HEK293 (cell line): ENCODE measurements around the gene GAS7.

ENCODE experiments used
- CTCF ChIA-PET: fragments of 350-600 bp; formaldehyde crosslinking; extraction: SDS; loops from one replicate; lab custom pipeline; 2021; ENCODE audit warnings: antibody characterized with exemption; lab: Yijun Ruan, JAX
- POLR2A ChIA-PET: fragments of 300-600 bp; formaldehyde crosslinking; extraction: SDS; loops from one replicate; lab custom pipeline; 2020; ENCODE audit warnings: antibody characterized with exemption, inconsistent platforms; lab: Yijun Ruan, JAX
- H3K27ac ChIP-seq: fragments of 200-500 bp; sonication (Bioruptor generic); 2 replicates; pipeline ENCODE4 v1.5.1; 2014; ENCODE audit warnings: low read depth, low read length, control low read depth, inconsistent platforms; ENCODE audit errors: extremely low read depth
- H3K36me3 ChIP-seq, 2 experiments: fragments of 200-500 bp in 1 of 2; sonication (Bioruptor generic) in 1 of 2; 1 replicate in 1 of 2; 2 replicates in 1 of 2; pipeline ENCODE4 v1.5.1; 2014 to 2017; ENCODE audit warnings: inconsistent platforms in 2 of 2, low read length in 2 of 2; ENCODE audit not compliant: control insufficient read depth in 2 of 2, insufficient read depth in 1 of 2
- H3K4me1 ChIP-seq: fragments of 200-500 bp; sonication (Bioruptor generic); 2 replicates; pipeline ENCODE4 v1.5.1; 2014; ENCODE audit warnings: mild to moderate bottlenecking, low read length, inconsistent platforms; ENCODE audit not compliant: control insufficient read depth, insufficient read depth
- H3K4me3 ChIP-seq: 2 replicates; pipeline ENCODE4 v1.5.1; 2011; ENCODE audit warnings: low read depth, mild to moderate bottlenecking, control low read depth, low read length, moderate library complexity
- H3K9me3 ChIP-seq: fragments of 200-500 bp; sonication (Bioruptor generic); 2 replicates; pipeline ENCODE4 v1.5.1; 2014; ENCODE audit warnings: low read depth, low read length, inconsistent platforms; ENCODE audit not compliant: control insufficient read depth, insufficient read depth
- BCL11A ChIP-seq: fragments of 450-650 bp; formaldehyde crosslinking; IDR thresholded peaks from 2 replicates; pipeline ENCODE4 v1.5.1; 2016; ENCODE audit warnings: low read depth, missing biosample characterization, missing genetic modification characterization
- KLF7 ChIP-seq: fragments of 450-650 bp; formaldehyde crosslinking; IDR thresholded peaks from 2 replicates; pipeline ENCODE4 v1.5.1; 2016; ENCODE audit warnings: missing biosample characterization, missing genetic modification characterization, borderline replicate concordance
- MYNN ChIP-seq: fragments of 450-650 bp; formaldehyde crosslinking; IDR thresholded peaks from 2 replicates; pipeline ENCODE4 v1.5.1; 2016; ENCODE audit warnings: missing biosample characterization, missing genetic modification characterization, borderline replicate concordance
- PRDM4 ChIP-seq: fragments of 450-650 bp; formaldehyde crosslinking; IDR thresholded peaks from 2 replicates; pipeline ENCODE4 v1.5.1; 2017; ENCODE audit warnings: missing biosample characterization, missing genetic modification characterization
- SP2 ChIP-seq: fragments of 450-650 bp; formaldehyde crosslinking; IDR thresholded peaks from 2 replicates; pipeline ENCODE4 v1.5.1; 2016; ENCODE audit warnings: missing biosample characterization, missing genetic modification characterization
- ZBTB21 ChIP-seq: fragments of 450-650 bp; formaldehyde crosslinking; IDR thresholded peaks from 2 replicates; pipeline ENCODE4 v1.5.1; 2017; ENCODE audit warnings: missing biosample characterization, missing genetic modification characterization
- ZFP37 ChIP-seq: fragments of 450-650 bp; formaldehyde crosslinking; IDR thresholded peaks from 2 replicates; pipeline ENCODE4 v1.5.1; 2016; ENCODE audit warnings: missing biosample characterization, missing genetic modification characterization
- ZNF239 ChIP-seq: fragments of 450-650 bp; formaldehyde crosslinking; IDR thresholded peaks from 2 replicates; pipeline ENCODE4 v1.5.1; 2016; ENCODE audit warnings: missing biosample characterization, missing genetic modification characterization
- ZNF266 ChIP-seq: fragments of 450-650 bp; formaldehyde crosslinking; IDR thresholded peaks from 2 replicates; pipeline ENCODE4 v1.5.1; 2016; ENCODE audit warnings: missing biosample characterization, missing genetic modification characterization, low read depth
- ZNF335 ChIP-seq: fragments of 450-650 bp; formaldehyde crosslinking; conservative IDR thresholded peaks from 2 replicates; pipeline ENCODE4 v1.5.1; 2016; ENCODE audit warnings: missing biosample characterization, missing genetic modification characterization
- ZNF354C ChIP-seq: fragments of 450-650 bp; formaldehyde crosslinking; IDR thresholded peaks from 2 replicates; pipeline ENCODE4 v1.5.1; 2016; ENCODE audit warnings: missing biosample characterization, missing genetic modification characterization, low read depth, borderline replicate concordance
- ZNF473 ChIP-seq: fragments of 450-650 bp; formaldehyde crosslinking; IDR thresholded peaks from 2 replicates; pipeline ENCODE4 v1.5.1; 2017; ENCODE audit warnings: missing biosample characterization, missing genetic modification characterization
- ZNF548 ChIP-seq: fragments of 450-650 bp; formaldehyde crosslinking; IDR thresholded peaks from 2 replicates; pipeline ENCODE4 v1.5.1; 2016; ENCODE audit warnings: missing biosample characterization, missing genetic modification characterization
- ZNF600 ChIP-seq: fragments of 450-650 bp; formaldehyde crosslinking; IDR thresholded peaks from 2 replicates; pipeline ENCODE4 v1.5.1; 2016; ENCODE audit warnings: missing biosample characterization, missing genetic modification characterization
- ZNF677 ChIP-seq: fragments of 450-650 bp; IDR thresholded peaks from 2 replicates; pipeline ENCODE4 v1.5.0; 2018; ENCODE audit warnings: missing biosample characterization, mild to moderate bottlenecking, missing genetic modification characterization, moderate library complexity
- ZNF704 ChIP-seq: fragments of 450-650 bp; formaldehyde crosslinking; IDR thresholded peaks from 2 replicates; pipeline ENCODE4 v1.5.1; 2016; ENCODE audit warnings: missing biosample characterization, missing genetic modification characterization
- ZNF843 ChIP-seq: fragments of 450-650 bp; formaldehyde crosslinking; IDR thresholded peaks from 2 replicates; pipeline ENCODE4 v1.5.1; 2016; ENCODE audit warnings: missing biosample characterization, missing genetic modification characterization
- TF ChIP-seq, protein P1 (sequence below): fragments of 450-650 bp; formaldehyde crosslinking; IDR thresholded peaks from 2 replicates; pipeline ENCODE4 v1.5.1; 2016; ENCODE audit warnings: missing biosample characterization, missing genetic modification characterization
- TF ChIP-seq, protein P2 (sequence below): fragments of 450-650 bp; formaldehyde crosslinking; IDR thresholded peaks from 2 replicates; pipeline ENCODE4 v1.5.1; 2016; ENCODE audit warnings: missing biosample characterization, missing genetic modification characterization
- TF ChIP-seq, protein P3 (sequence below): fragments of 450-650 bp; IDR thresholded peaks from 2 replicates; pipeline ENCODE4 v1.5.1; 2018; ENCODE audit warnings: missing biosample characterization, missing genetic modification characterization

Gene GAS7

GRCh38 chr17:10125531-10126275 lies 72.7 kb downstream of the GAS7 start (continued):
- no peak for TF ChIP-seq ZNF266 (tag by site-specific recombination)
- TF ChIP-seq ZNF473 (tag by site-specific recombination) = no peak

DNA sequence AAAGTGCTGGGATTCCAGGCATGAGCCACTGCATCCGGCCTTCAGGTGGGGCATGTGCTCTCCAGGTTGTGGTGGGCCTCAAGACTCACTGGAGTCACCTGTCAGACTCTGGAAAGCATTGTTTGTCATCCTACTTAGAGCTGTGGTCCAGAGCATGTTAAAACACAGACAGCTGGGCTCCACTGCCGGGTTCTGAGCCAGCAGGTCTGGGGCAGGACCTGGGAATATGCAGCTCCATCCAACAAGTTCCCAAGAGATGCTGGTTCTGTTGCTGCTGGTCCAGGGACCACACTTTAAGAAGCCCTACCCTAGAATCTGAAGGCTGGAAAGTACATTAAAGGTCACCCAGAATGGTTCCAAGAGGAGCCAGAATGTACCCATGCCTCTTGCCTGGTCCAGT lies 75.3 kb downstream of the GAS7 start:
- ChIA-PET POLR2A (no interaction called here), CTCF (interaction anchor here (0.7 kb wide), 2 partner anchors 110 to 186 kb away, joined by 3 to 4 read pairs; no protein-coding TSS in a partner anchor)
- Histone ChIP-seq H3K9me3 (no peaks in the 10 kb centered on the region), H3K36me3 (no peaks in the 10 kb centered on the region), H3K27ac (no peak overlapping the region), H3K4me1 (no peaks in the 10 kb centered on the region), H3K4me3 (no peak overlapping the region)
- TF ChIP-seq, protein P1, sequence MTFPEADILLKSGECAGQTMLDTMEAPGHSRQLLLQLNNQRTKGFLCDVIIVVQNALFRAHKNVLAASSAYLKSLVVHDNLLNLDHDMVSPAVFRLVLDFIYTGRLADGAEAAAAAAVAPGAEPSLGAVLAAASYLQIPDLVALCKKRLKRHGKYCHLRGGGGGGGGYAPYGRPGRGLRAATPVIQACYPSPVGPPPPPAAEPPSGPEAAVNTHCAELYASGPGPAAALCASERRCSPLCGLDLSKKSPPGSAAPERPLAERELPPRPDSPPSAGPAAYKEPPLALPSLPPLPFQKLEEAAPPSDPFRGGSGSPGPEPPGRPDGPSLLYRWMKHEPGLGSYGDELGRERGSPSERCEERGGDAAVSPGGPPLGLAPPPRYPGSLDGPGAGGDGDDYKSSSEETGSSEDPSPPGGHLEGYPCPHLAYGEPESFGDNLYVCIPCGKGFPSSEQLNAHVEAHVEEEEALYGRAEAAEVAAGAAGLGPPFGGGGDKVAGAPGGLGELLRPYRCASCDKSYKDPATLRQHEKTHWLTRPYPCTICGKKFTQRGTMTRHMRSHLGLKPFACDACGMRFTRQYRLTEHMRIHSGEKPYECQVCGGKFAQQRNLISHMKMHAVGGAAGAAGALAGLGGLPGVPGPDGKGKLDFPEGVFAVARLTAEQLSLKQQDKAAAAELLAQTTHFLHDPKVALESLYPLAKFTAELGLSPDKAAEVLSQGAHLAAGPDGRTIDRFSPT (tag by site-specific recombination) = no peak
- TF ChIP-seq SP2 (tag by site-specific recombination) (no peak), ZNF843 (tag by site-specific recombination) (no peak), ZBTB21 (tag by site-specific recombination) (no peak), KLF7 (no peak), ZFP37 (no peak), ZNF239 (tag by site-specific recombination) (no peak), ZNF677 (no peak), ZNF354C (tag by site-specific recombination) (no peak), ZNF704 (tag by site-specific recombination) (no peak), ZNF600 (tag by site-specific recombination) (no peak), PRDM4 (tag by site-specific recombination) (no peak), BCL11A (tag by site-specific recombination) (no peak), MYNN (tag by site-specific recombination) (no peak), ZNF548 (tag by site-specific recombination) (no peak), ZNF335 (no peak)
- TF ChIP-seq, protein P2, sequence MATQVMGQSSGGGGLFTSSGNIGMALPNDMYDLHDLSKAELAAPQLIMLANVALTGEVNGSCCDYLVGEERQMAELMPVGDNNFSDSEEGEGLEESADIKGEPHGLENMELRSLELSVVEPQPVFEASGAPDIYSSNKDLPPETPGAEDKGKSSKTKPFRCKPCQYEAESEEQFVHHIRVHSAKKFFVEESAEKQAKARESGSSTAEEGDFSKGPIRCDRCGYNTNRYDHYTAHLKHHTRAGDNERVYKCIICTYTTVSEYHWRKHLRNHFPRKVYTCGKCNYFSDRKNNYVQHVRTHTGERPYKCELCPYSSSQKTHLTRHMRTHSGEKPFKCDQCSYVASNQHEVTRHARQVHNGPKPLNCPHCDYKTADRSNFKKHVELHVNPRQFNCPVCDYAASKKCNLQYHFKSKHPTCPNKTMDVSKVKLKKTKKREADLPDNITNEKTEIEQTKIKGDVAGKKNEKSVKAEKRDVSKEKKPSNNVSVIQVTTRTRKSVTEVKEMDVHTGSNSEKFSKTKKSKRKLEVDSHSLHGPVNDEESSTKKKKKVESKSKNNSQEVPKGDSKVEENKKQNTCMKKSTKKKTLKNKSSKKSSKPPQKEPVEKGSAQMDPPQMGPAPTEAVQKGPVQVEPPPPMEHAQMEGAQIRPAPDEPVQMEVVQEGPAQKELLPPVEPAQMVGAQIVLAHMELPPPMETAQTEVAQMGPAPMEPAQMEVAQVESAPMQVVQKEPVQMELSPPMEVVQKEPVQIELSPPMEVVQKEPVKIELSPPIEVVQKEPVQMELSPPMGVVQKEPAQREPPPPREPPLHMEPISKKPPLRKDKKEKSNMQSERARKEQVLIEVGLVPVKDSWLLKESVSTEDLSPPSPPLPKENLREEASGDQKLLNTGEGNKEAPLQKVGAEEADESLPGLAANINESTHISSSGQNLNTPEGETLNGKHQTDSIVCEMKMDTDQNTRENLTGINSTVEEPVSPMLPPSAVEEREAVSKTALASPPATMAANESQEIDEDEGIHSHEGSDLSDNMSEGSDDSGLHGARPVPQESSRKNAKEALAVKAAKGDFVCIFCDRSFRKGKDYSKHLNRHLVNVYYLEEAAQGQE (tag by site-specific recombination) = no peak
- TF ChIP-seq, protein P3, sequence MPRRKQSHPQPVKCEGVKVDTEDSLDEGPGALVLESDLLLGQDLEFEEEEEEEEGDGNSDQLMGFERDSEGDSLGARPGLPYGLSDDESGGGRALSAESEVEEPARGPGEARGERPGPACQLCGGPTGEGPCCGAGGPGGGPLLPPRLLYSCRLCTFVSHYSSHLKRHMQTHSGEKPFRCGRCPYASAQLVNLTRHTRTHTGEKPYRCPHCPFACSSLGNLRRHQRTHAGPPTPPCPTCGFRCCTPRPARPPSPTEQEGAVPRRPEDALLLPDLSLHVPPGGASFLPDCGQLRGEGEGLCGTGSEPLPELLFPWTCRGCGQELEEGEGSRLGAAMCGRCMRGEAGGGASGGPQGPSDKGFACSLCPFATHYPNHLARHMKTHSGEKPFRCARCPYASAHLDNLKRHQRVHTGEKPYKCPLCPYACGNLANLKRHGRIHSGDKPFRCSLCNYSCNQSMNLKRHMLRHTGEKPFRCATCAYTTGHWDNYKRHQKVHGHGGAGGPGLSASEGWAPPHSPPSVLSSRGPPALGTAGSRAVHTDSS (tag by site-specific recombination) = no peak
